ENCODE measurements around the gene TMEM186.

DNA sequence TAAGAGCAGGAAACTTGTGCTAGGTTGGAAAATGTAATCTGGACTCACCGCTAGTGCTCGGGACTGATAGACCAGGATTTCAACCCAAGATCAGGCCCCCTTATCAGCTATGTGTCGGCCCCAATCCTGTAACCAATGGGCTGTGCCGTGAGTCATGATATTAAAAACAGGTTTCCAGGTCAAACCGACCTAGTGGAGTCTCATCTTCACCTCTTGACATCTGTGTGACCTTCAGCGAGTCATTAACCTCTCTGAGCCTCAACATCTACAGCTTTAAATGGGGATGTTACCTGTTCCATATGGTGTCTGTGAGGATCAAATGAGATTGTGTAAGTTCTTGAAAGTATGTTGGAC lies 712 bp upstream of the TMEM186 start:
- TF ChIP-seq, protein P1, sequence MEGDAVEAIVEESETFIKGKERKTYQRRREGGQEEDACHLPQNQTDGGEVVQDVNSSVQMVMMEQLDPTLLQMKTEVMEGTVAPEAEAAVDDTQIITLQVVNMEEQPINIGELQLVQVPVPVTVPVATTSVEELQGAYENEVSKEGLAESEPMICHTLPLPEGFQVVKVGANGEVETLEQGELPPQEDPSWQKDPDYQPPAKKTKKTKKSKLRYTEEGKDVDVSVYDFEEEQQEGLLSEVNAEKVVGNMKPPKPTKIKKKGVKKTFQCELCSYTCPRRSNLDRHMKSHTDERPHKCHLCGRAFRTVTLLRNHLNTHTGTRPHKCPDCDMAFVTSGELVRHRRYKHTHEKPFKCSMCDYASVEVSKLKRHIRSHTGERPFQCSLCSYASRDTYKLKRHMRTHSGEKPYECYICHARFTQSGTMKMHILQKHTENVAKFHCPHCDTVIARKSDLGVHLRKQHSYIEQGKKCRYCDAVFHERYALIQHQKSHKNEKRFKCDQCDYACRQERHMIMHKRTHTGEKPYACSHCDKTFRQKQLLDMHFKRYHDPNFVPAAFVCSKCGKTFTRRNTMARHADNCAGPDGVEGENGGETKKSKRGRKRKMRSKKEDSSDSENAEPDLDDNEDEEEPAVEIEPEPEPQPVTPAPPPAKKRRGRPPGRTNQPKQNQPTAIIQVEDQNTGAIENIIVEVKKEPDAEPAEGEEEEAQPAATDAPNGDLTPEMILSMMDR (IDR thresholded peaks at IDR 0.05; ENCODE audit: insufficient read depth, low read length) = no peak
- no peak for TF ChIP-seq POLR2AphosphoS5 (IDR thresholded peaks at IDR 0.05; ENCODE audit: low read depth)

All from HL-60 (cell line).